Measurements from ENCODE around the gene METTL6.
"Not testable (repeated sequence)": the region's sequence is repeated elsewhere in the genome, so short reads cannot be mapped to it uniquely, and the experiment has no call there.

Gene METTL6

GRCh38 chr3:15401936-15402335, 25.4 kb downstream of the METTL6 start:
- no peak for DNase-seq

- DNase-seq = peak; percentile 32
These were observed 27.4 kb downstream of the METTL6 start for GRCh38 chr3:15399970-15400369.

- peak; percentile 61 for DNase-seq
These were observed 28.6 kb downstream of the METTL6 start for GRCh38 chr3:15398731-15399133.

- DNase-seq = not testable (repeated sequence)
These were observed 34.1 kb downstream of the METTL6 start for GRCh38 chr3:15393252-15393651.

GRCh38 chr3:15391007-15391406, 36.3 kb downstream of the METTL6 start:
- DNase-seq = no peak

GRCh38 chr3:15390460-15390859, 36.9 kb downstream of the METTL6 start:
- DNase-seq = no peak

GRCh38 chr3:15388335-15388734, 39.0 kb downstream of the METTL6 start:
- DNase-seq = not testable (repeated sequence)

GRCh38 chr3:15387735-15388134, 39.6 kb downstream of the METTL6 start:
- DNase-seq = no peak

GRCh38 chr3:15387171-15387581, 40.2 kb downstream of the METTL6 start:
- DNase-seq = no peak

GRCh38 chr3:15386654-15386955, 40.7 kb downstream of the METTL6 start:
- not testable (repeated sequence) for DNase-seq

- no peak for DNase-seq
These were observed 41.3 kb downstream of the METTL6 start for GRCh38 chr3:15385901-15386653.

GRCh38 chr3:15385238-15385695, 42.1 kb downstream of the METTL6 start:
- DNase-seq = not testable (repeated sequence)

- DNase-seq = no peak
These were observed 42.7 kb downstream of the METTL6 start for GRCh38 chr3:15384510-15385237.

- no peak for DNase-seq
These were observed 44.9 kb downstream of the METTL6 start for GRCh38 chr3:15382405-15382923.

GRCh38 chr3:15380980-15381890, 46.1 kb downstream of the METTL6 start:
- DNase-seq = no peak

GRCh38 chr3:15377961-15378791, 49.2 kb downstream of the METTL6 start:
- DNase-seq = peak; percentile 97

GRCh38 chr3:15375461-15376000, 51.8 kb downstream of the METTL6 start:
- DNase-seq = no peak

- no peak for DNase-seq
These were observed 54.4 kb downstream of the METTL6 start for GRCh38 chr3:15372918-15373317.

- DNase-seq = no peak
These were observed 58.7 kb downstream of the METTL6 start for GRCh38 chr3:15368561-15369135.

- no peak for DNase-seq
These were observed 60.3 kb downstream of the METTL6 start for GRCh38 chr3:15367059-15367458.

GRCh38 chr3:15364078-15364477, 63.3 kb downstream of the METTL6 start:
- not testable (repeated sequence) for DNase-seq

Data from CD4-positive, alpha-beta T cell treated with Interleukin-21 for 1 hour (primary cell).